ENCODE measurements around the gene C9orf85. TPM values are rescaled to one million over a fixed set of nuclear protein-coding genes. Genes with fewer than 3 reads are reported as not detected.

Gene C9orf85
- total RNA-seq, 2 experiments from 2014 or later, result 5.6 to 14.2 TPM

- ChIA-PET POLR2A (interaction anchor here (0.7 to 1.6 kb wide), 2 partner anchors 10 to 15 kb away, joined by 3 to 6 read pairs; no protein-coding TSS in a partner anchor), CTCF (ENCODE audit: unreplicated experiment) (no interaction called here)
- Histone ChIP-seq H4K20me1 (ENCODE audit: insufficient read depth, low read length) (no peaks in the 10 kb centered on the region; the same call in 1 of the 2 replicates), H3K4me3 (ENCODE audit: low read depth, low read length, poor library complexity, severe bottlenecking) (no peak overlapping the region), H3K4me1 (ENCODE audit: insufficient read depth, low read length, poor library complexity, severe bottlenecking) (peaks cover 45% of the 10 kb centered on the region), H3K4me2 (ENCODE audit: low read length) (no peak overlapping the region), H3K9me2 (ENCODE audit: insufficient read depth, low read length) (no peaks in the 10 kb centered on the region), H3K36me3 (ENCODE audit: insufficient read depth, low read length) (peaks cover 73% of the 10 kb centered on the region), H3K79me2 (ENCODE audit: insufficient read depth, low read depth, low read length) (peaks cover 100% of the 10 kb centered on the region), H3K27ac (ENCODE audit: low read depth, low read length, poor library complexity, severe bottlenecking) (peak overlapping the region; percentile 94), H2AFZ (ENCODE audit: low read length) (no peak overlapping the region), H3K9me3 (ENCODE audit: low read length) (peaks cover 63% of the 10 kb centered on the region)
- BruUV-seq (replicated peaks), result no TSS peak
- TF ChIP-seq EZH2phosphoT487 (IDR thresholded peaks at IDR 0.05; ENCODE audit: borderline replicate concordance, low read depth, low read length), result no peak
- TF ChIP-seq, protein P1, sequence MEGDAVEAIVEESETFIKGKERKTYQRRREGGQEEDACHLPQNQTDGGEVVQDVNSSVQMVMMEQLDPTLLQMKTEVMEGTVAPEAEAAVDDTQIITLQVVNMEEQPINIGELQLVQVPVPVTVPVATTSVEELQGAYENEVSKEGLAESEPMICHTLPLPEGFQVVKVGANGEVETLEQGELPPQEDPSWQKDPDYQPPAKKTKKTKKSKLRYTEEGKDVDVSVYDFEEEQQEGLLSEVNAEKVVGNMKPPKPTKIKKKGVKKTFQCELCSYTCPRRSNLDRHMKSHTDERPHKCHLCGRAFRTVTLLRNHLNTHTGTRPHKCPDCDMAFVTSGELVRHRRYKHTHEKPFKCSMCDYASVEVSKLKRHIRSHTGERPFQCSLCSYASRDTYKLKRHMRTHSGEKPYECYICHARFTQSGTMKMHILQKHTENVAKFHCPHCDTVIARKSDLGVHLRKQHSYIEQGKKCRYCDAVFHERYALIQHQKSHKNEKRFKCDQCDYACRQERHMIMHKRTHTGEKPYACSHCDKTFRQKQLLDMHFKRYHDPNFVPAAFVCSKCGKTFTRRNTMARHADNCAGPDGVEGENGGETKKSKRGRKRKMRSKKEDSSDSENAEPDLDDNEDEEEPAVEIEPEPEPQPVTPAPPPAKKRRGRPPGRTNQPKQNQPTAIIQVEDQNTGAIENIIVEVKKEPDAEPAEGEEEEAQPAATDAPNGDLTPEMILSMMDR (conservative IDR thresholded peaks at IDR 0.05; ENCODE audit: low read length), result no peak
- intact Hi-C loops (cut with micrococcal nuclease; ENCODE audit: unreplicated experiment), result no loop called here
- no peak for DNase-seq (ENCODE audit: low spot score)
Measured at GRCh38 chr9:71884005-71884404, 27.4 kb upstream of the C9orf85 start.

GRCh38 chr9:71885467-71885866 lies 26.0 kb upstream of the C9orf85 start:
- CTCF ChIA-PET (ENCODE audit: unreplicated experiment), result no interaction called here
- TF ChIP-seq EZH2phosphoT487 (IDR thresholded peaks at IDR 0.05; ENCODE audit: borderline replicate concordance, low read depth, low read length), result no peak
- TF ChIP-seq, protein P1 (conservative IDR thresholded peaks at IDR 0.05; ENCODE audit: low read length), result no peak
- intact Hi-C loops (cut with micrococcal nuclease; ENCODE audit: unreplicated experiment), result loop anchor here (1.0 kb wide), 1 partner anchor 26 kb away; the partner anchor contains the start of genes ABHD17B and C9orf85
- no TSS peak for BruUV-seq (replicated peaks)
- H3K27ac ChIP-seq (ENCODE audit: low read depth, low read length, poor library complexity, severe bottlenecking), result peak overlapping the region; percentile 94
- no peaks in the 10 kb centered on the region for H3K9me2 ChIP-seq (ENCODE audit: insufficient read depth, low read length)
- H3K36me3 ChIP-seq (ENCODE audit: insufficient read depth, low read length), result peaks cover 67% of the 10 kb centered on the region
- H3K9me3 ChIP-seq (ENCODE audit: low read length), result peaks cover 48% of the 10 kb centered on the region
- peak; percentile 48 for DNase-seq (ENCODE audit: low spot score)
- no peaks in the 10 kb centered on the region; the same call in 1 of the 2 replicates for H4K20me1 ChIP-seq (ENCODE audit: insufficient read depth, low read length)
- peaks cover 100% of the 10 kb centered on the region for H3K79me2 ChIP-seq (ENCODE audit: insufficient read depth, low read depth, low read length)
- H3K4me2 ChIP-seq (ENCODE audit: low read length), result peak overlapping the region; percentile 60
- peak overlapping the region; percentile 40 for H3K4me3 ChIP-seq (ENCODE audit: low read depth, low read length, poor library complexity, severe bottlenecking)
- POLR2A ChIA-PET, result interaction anchor here (1.6 to 5.8 kb wide), 4 partner anchors 10 to 26 kb away, joined by 6 to 99 read pairs (median 18); partner anchors contain the start of genes ABHD17B and C9orf85
- peaks cover 60% of the 10 kb centered on the region for H3K4me1 ChIP-seq (ENCODE audit: insufficient read depth, low read length, poor library complexity, severe bottlenecking)
- no peak overlapping the region for H2AFZ ChIP-seq (ENCODE audit: low read length)

DNA sequence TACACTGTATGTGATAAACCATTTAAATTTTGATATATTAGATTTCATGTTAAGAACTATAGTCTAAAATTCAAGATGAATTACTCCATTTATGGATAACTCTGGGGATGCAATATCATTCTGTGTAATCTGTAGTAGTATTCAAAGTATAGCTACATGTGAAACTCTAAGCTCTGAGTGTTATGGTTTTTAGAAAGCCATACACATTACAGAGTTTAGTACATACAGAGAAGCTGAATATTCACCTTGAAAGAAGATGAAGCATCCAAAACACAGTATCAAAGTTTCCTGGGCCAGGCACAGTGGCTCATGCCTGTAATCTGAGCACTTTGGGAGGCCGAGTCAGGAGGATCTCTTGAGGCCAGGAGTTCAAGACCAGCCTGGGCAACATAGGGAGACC lies 25.4 kb upstream of the C9orf85 start:
- TF ChIP-seq, protein P1 (conservative IDR thresholded peaks at IDR 0.05; ENCODE audit: low read length), result no peak
- TF ChIP-seq EZH2phosphoT487 (IDR thresholded peaks at IDR 0.05; ENCODE audit: borderline replicate concordance, low read depth, low read length), result no peak
- CTCF ChIA-PET (ENCODE audit: unreplicated experiment), result interaction anchor here (1.6 kb wide), 1 partner anchor 11 kb away, joined by 4 read pairs; no protein-coding TSS in a partner anchor
- H3K4me1 ChIP-seq (ENCODE audit: insufficient read depth, low read length, poor library complexity, severe bottlenecking), result peaks cover 66% of the 10 kb centered on the region
- H4K20me1 ChIP-seq (ENCODE audit: insufficient read depth, low read length), result no peaks in the 10 kb centered on the region; the same call in 1 of the 2 replicates
- no peak for DNase-seq (ENCODE audit: low spot score)
- POLR2A ChIA-PET, result interaction anchor here (0.5 to 5.8 kb wide), 7 partner anchors 10 to 85 kb away, joined by 3 to 99 read pairs (median 6); partner anchors contain the start of genes ABHD17B and C9orf85
- intact Hi-C loops (cut with micrococcal nuclease; ENCODE audit: unreplicated experiment), result loop anchor here (2.0 kb wide), 1 partner anchor 15 kb away; no protein-coding TSS in a partner anchor
- H3K4me2 ChIP-seq (ENCODE audit: low read length), result peak overlapping the region; percentile 60
- peaks cover 63% of the 10 kb centered on the region for H3K36me3 ChIP-seq (ENCODE audit: insufficient read depth, low read length)
- no peaks in the 10 kb centered on the region for H3K9me2 ChIP-seq (ENCODE audit: insufficient read depth, low read length)
- no peak overlapping the region for H2AFZ ChIP-seq (ENCODE audit: low read length)
- H3K4me3 ChIP-seq (ENCODE audit: low read depth, low read length, poor library complexity, severe bottlenecking), result peak overlapping the region; percentile 40
- BruUV-seq (replicated peaks), result no TSS peak
- H3K9me3 ChIP-seq (ENCODE audit: low read length), result peaks cover 44% of the 10 kb centered on the region
- H3K79me2 ChIP-seq (ENCODE audit: insufficient read depth, low read depth, low read length), result peaks cover 100% of the 10 kb centered on the region
- peak overlapping the region; percentile 94 for H3K27ac ChIP-seq (ENCODE audit: low read depth, low read length, poor library complexity, severe bottlenecking)

All from OCI-LY7 (cell line).